ENCODE measurements around the gene INPP4A. TPM values are rescaled to one million over a fixed set of nuclear protein-coding genes. Genes with fewer than 3 reads are reported as not detected.

Gene INPP4A
- total RNA-seq, 4 donors from 2014 or later: 30.2 to 45.1 (median 37.8) TPM

- 96% methylated on average over 6 of the region's 16 CpGs; no CpG with 5 or more reads in 1 of the 2 donors for WGBS, 2 donors (ENCODE audit: low coverage in 1 of 2)
- no peak for ATAC-seq
- TF ChIP-seq POLR2A (IDR thresholded peaks at IDR 0.05) (no peak), CTCF (IDR thresholded peaks at IDR 0.05) (no peak), POLR2AphosphoS5 (IDR thresholded peaks at IDR 0.05) (no peak), EP300 (IDR thresholded peaks at IDR 0.05) (no peak)
- Histone ChIP-seq H3K27me3 (no peaks in the 10 kb centered on the region), H3K4me1 (peaks cover 0 to 58% (median 6%) of the 10 kb centered on the region in 3 donors), H3K9me3 (no peaks in the 10 kb centered on the region), H3K27ac (peak overlapping the region in 1 of 4 donors; percentile 44), H3K36me3 (peaks cover 0 to 27% of the 10 kb centered on the region in 2 donors), H3K4me3 (no peak overlapping the region)
These were observed 75.2 kb downstream of the INPP4A start for GRCh38 chr2:98519851-98520250.

GRCh38 chr2:98520806-98521205, 76.1 kb downstream of the INPP4A start:
- Histone ChIP-seq H3K36me3 (peaks cover 0 to 27% of the 10 kb centered on the region in 2 donors), H3K27ac (no peak overlapping the region), H3K9me3 (no peaks in the 10 kb centered on the region), H3K27me3 (no peaks in the 10 kb centered on the region), H3K4me3 (no peak overlapping the region), H3K4me1 (peaks cover 0 to 48% (median 0%) of the 10 kb centered on the region in 3 donors)
- TF ChIP-seq CTCF (IDR thresholded peaks at IDR 0.05): no peak
- no peak for TF ChIP-seq POLR2A (IDR thresholded peaks at IDR 0.05)
- TF ChIP-seq EP300 (IDR thresholded peaks at IDR 0.05): no peak
- no peak for TF ChIP-seq POLR2AphosphoS5 (IDR thresholded peaks at IDR 0.05)
- 73% methylated on average over 3 of the region's 6 CpGs; no CpG with 5 or more reads in 1 of the 2 donors for WGBS, 2 donors (ENCODE audit: low coverage in 1 of 2)
- ATAC-seq: no peak

- Histone ChIP-seq H3K4me1 (peaks cover 0 to 43% (median 0%) of the 10 kb centered on the region in 3 donors), H3K9me3 (no peaks in the 10 kb centered on the region), H3K36me3 (peaks cover 0 to 27% of the 10 kb centered on the region in 2 donors), H3K4me3 (no peak overlapping the region), H3K27me3 (no peaks in the 10 kb centered on the region), H3K27ac (no peak overlapping the region)
- no peak for ATAC-seq
- no peak for TF ChIP-seq POLR2AphosphoS5 (IDR thresholded peaks at IDR 0.05)
- no peak for TF ChIP-seq CTCF (IDR thresholded peaks at IDR 0.05)
- no peak for TF ChIP-seq POLR2A (IDR thresholded peaks at IDR 0.05)
- 82 to 100% methylated on average over 3 to 4 of the region's 7 CpGs for WGBS, 2 donors (ENCODE audit: low coverage in 1 of 2)
These were observed 76.6 kb downstream of the INPP4A start for GRCh38 chr2:98521266-98521665.

GRCh38 chr2:98522854-98523253, 78.2 kb downstream of the INPP4A start:
- H3K27me3 ChIP-seq: no peaks in the 10 kb centered on the region
- peaks cover 0 to 27% of the 10 kb centered on the region in 2 donors for H3K36me3 ChIP-seq
- WGBS, 2 donors (ENCODE audit: low coverage in 1 of 2): 81 to 87% methylated on average over 2 of the region's 2 CpGs
- no peaks in the 10 kb centered on the region for H3K9me3 ChIP-seq
- no peak overlapping the region for H3K27ac ChIP-seq
- no peak for ATAC-seq
- TF ChIP-seq POLR2A (IDR thresholded peaks at IDR 0.05): no peak
- no peak for TF ChIP-seq EP300 (IDR thresholded peaks at IDR 0.05)
- TF ChIP-seq POLR2AphosphoS5 (IDR thresholded peaks at IDR 0.05): no peak
- no peak for TF ChIP-seq CTCF (IDR thresholded peaks at IDR 0.05)
- no peak overlapping the region for H3K4me3 ChIP-seq
- peaks cover 0 to 28% (median 0%) of the 10 kb centered on the region in 3 donors for H3K4me1 ChIP-seq

- ATAC-seq: no peak
- H3K36me3 ChIP-seq: peaks cover 0 to 27% of the 10 kb centered on the region in 2 donors
- H3K4me3 ChIP-seq: no peak overlapping the region
- TF ChIP-seq POLR2A (IDR thresholded peaks at IDR 0.05) (no peak), CTCF (IDR thresholded peaks at IDR 0.05) (no peak), EP300 (IDR thresholded peaks at IDR 0.05) (no peak), POLR2AphosphoS5 (IDR thresholded peaks at IDR 0.05) (no peak)
- WGBS, 2 donors (ENCODE audit: low coverage in 1 of 2): 47% methylated on average over 3 of the region's 3 CpGs; no CpG with 5 or more reads in 1 of the 2 donors
- H3K27ac ChIP-seq: no peak overlapping the region
- H3K4me1 ChIP-seq: peaks cover 0 to 14% (median 0%) of the 10 kb centered on the region in 3 donors
- H3K27me3 ChIP-seq: no peaks in the 10 kb centered on the region
- H3K9me3 ChIP-seq: no peaks in the 10 kb centered on the region
These were observed 79.5 kb downstream of the INPP4A start for GRCh38 chr2:98524168-98524567.
